Aorta (tissue), 5 donors: ENCODE results near the gene IFNG. TPM values are rescaled to one million over a fixed set of nuclear protein-coding genes. Genes with fewer than 3 reads are reported as not detected.

Experiments
- ATAC-seq: fragments of 200-7000 bp; cut with Tn5 transposase; one replicate; pipeline ENCODE4 v1.9.1; 2022; ENCODE audit warnings: moderate library complexity; ENCODE audit not compliant: low FRiP score
- DNase-seq, 2 donors: peaks; one replicate each; pipeline ENCODE4 v3.0.0-alpha.2; 2020
- H3K27ac ChIP-seq, 2 donors: one replicate each; pipeline ENCODE4 v1.5.1; 2013; ENCODE audit warnings: low read length in 2 of 2, mild to moderate bottlenecking in 2 of 2, moderate library complexity in 2 of 2, control low read depth in 1 of 2, inconsistent platforms in 1 of 2, low read depth in 1 of 2
- H3K27me3 ChIP-seq, 2 donors: one replicate each; pipeline ENCODE4 v1.6.1; 2013; ENCODE audit warnings: control low read depth in 1 of 2, low read length in 1 of 2, mild to moderate bottlenecking in 1 of 2, moderate library complexity in 1 of 2; ENCODE audit not compliant: insufficient read depth in 2 of 2, control insufficient read depth in 1 of 2
- H3K36me3 ChIP-seq, 2 donors: one replicate each; pipeline ENCODE4 v1.6.1; 2013; ENCODE audit warnings: control low read depth in 1 of 2, low read length in 1 of 2, mild to moderate bottlenecking in 1 of 2; ENCODE audit not compliant: insufficient read depth in 2 of 2, control insufficient read depth in 1 of 2
- H3K4me1 ChIP-seq, 2 donors: one replicate each; pipeline ENCODE4 v1.6.1; 2013; ENCODE audit warnings: low read length in 2 of 2, control low read depth in 1 of 2, mild to moderate bottlenecking in 1 of 2, moderate library complexity in 1 of 2; ENCODE audit not compliant: insufficient read depth in 2 of 2, control insufficient read depth in 1 of 2
- H3K4me3 ChIP-seq, 2 donors: one replicate each; pipeline ENCODE4 v1.5.1; 2013; ENCODE audit warnings: low read length in 2 of 2, control low read depth in 1 of 2, mild to moderate bottlenecking in 1 of 2
- H3K9me3 ChIP-seq: one replicate; pipeline ENCODE4 v1.6.1; 2013; ENCODE audit warnings: mild to moderate bottlenecking, low read length; ENCODE audit not compliant: control insufficient read depth
- WGBS, 2 donors: extraction: QIAGEN DNeasy Blood & Tissue Kit; methylation state at CpG; one replicate each; pipeline ENCODE4 v1.1.7; 2013; 5-methylcytosine and 5-hydroxymethylcytosine counted together
- intact Hi-C, 2 donors: fragments of 100-400 bp; cut with DNase I; formaldehyde crosslinking; loops; one replicate each; pipeline versions ENCODE4 v1.14.2 to v1.15.0; 2022
- polyA plus RNA-seq, 2 donors: library from polyadenylated mRNA; stranded (reverse); fragments of 200-250 nt; gene quantifications; one replicate each; pipeline ENCODE4 v1.2.3, GENCODE V29; 2013
- total RNA-seq, 2 donors: library from RNA; stranded (reverse); fragmentation: NEBNext Ultra II Directional; extraction: Animal tissue kit (Norgen Biotek cat#: 25700); gene quantifications; one replicate each; pipeline ENCODE4 v1.2.1, GENCODE V29; 2021
- donor health status: healthy with polysubstance abuse.
- donor health status: Bipolar disorder and iron deficiency.
- donor health status: DM: no; HTN: no; CAD: no.
- donor health status: DM: no; HTN: no; CAD: no.
- donor health status: DM: yes; HTN: yes; CAD: no.

IFNG gene
- total and polyA plus RNA-seq, 4 donors: not detected

DNA sequence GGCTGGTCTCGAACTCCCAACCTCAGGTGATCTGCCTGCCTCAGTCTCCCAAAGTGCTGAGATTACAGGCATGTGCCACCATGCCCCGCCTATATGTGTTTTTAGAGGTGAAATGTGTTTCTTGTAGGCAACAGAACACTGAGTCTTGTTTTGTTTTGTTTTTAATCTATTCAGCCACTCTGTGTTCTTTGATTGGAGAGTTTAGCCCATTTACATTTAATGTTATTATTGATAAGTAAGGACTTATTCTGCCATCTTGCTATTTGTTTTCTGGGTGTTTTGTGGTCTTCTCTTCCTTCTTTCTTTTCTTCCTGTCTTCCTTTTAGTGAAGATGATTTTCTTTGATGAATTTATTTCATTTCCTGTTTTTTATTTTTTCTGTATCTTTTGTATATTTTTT is 29.6 kb downstream of the IFNG start:
- Histone ChIP-seq H3K27ac (no peak overlapping the region), H3K4me1 (no peaks in the 10 kb centered on the region), H3K9me3 (peaks cover 2% of the 10 kb centered on the region), H3K4me3 (no peak overlapping the region), H3K36me3 (no peaks in the 10 kb centered on the region), H3K27me3 (no peaks in the 10 kb centered on the region)
- intact Hi-C loops: no loop called here
- DNase-seq (no peak), ATAC-seq (no peak)
- 84 to 90% methylated on average over 2 of the region's 2 CpGs for WGBS, 2 donors

DNA sequence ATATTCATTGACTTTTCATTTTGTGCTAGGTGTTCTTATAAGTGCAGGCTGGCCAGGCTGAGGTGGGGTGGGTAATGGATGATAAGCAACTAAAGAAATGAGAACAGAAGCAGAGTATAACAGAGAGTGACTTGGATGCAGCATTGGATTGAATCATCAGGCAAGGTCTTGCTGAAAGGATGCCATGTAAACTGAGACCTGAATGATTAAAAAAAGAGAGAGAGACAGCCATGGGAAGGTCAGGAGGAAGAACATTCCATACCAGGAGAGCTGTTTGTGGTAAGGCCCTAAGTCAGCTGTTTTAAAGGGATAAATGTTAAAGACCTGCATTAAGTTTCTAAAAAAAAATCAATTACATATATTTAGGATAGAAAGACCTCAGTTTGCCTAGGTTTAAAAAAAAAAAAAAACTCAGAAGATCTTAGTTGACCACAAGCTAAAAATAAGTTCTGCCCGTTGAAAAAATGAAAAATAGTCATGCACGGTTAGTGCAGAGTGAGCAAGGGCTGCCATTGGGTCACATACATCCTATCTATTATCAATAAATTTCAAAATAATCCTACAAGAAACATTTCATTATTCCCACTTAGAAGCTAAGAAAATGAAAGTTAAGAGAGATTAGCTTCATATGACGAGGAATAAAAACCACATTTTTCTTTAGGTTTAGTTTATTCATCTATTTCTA is 37.2 kb downstream of the IFNG start:
- WGBS, 2 donors: 29 to 35% methylated on average over 3 of the region's 3 CpGs
- Histone ChIP-seq H3K4me1 (no peaks in the 10 kb centered on the region), H3K27ac (no peak overlapping the region), H3K27me3 (no peaks in the 10 kb centered on the region), H3K4me3 (no peak overlapping the region), H3K9me3 (no peaks in the 10 kb centered on the region), H3K36me3 (no peaks in the 10 kb centered on the region)
- intact Hi-C loops: no loop called here
- ATAC-seq (no peak), DNase-seq (no peak)

- intact Hi-C loops: no loop called here
- Histone ChIP-seq H3K27ac (no peak overlapping the region), H3K27me3 (no peaks in the 10 kb centered on the region), H3K36me3 (no peaks in the 10 kb centered on the region), H3K9me3 (no peaks in the 10 kb centered on the region), H3K4me1 (no peaks in the 10 kb centered on the region), H3K4me3 (no peak overlapping the region)
- no peak for ATAC-seq
- WGBS, 2 donors: 92 to 93% methylated on average over 1 of the region's 1 CpG
- DNase-seq: no peak
Observed at GRCh38 chr12:68121143-68121542, 38.4 kb downstream of the IFNG start.

GRCh38 chr12:68119724-68120211 is 39.8 kb downstream of the IFNG start:
- WGBS, 2 donors: 79 to 82% methylated on average over 4 of the region's 4 CpGs
- H3K9me3 ChIP-seq: no peaks in the 10 kb centered on the region
- no peak for ATAC-seq
- no peak overlapping the region for H3K27ac ChIP-seq
- H3K4me1 ChIP-seq: no peaks in the 10 kb centered on the region
- H3K27me3 ChIP-seq: peaks cover 0 to 2% of the 10 kb centered on the region in 2 donors
- intact Hi-C loops: no loop called here
- H3K36me3 ChIP-seq: no peaks in the 10 kb centered on the region
- H3K4me3 ChIP-seq: no peak overlapping the region
- DNase-seq: no peak

DNA sequence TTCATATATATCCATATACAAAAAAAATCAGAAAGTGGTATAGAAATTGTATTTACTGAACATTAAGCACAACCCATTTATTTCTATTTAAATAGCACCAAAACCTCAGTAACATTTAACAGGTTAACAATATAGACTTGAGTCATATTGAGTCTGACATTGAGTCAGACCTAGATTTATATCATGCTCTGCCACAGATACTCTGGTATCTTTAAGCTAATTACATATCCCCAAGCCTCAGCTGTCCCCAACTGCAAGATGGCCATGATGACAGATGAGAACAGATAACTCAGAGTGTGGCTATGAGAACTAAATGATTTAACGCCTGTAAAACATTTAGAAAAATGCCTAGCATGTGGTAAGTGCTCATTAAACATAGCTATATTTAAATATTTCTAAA is 40.3 kb downstream of the IFNG start:
- H3K4me3 ChIP-seq: no peak overlapping the region
- H3K27me3 ChIP-seq: peaks cover 0 to 2% of the 10 kb centered on the region in 2 donors
- 50 to 59% methylated on average over 1 of the region's 1 CpG for WGBS, 2 donors
- DNase-seq (no peak), ATAC-seq (no peak)
- intact Hi-C loops: no loop called here
- H3K4me1 ChIP-seq: no peaks in the 10 kb centered on the region
- H3K9me3 ChIP-seq: no peaks in the 10 kb centered on the region
- no peak overlapping the region for H3K27ac ChIP-seq
- no peaks in the 10 kb centered on the region for H3K36me3 ChIP-seq

- Histone ChIP-seq H3K36me3 (no peaks in the 10 kb centered on the region), H3K9me3 (no peaks in the 10 kb centered on the region), H3K27me3 (peaks cover 0 to 2% of the 10 kb centered on the region in 2 donors), H3K4me1 (no peaks in the 10 kb centered on the region), H3K4me3 (no peak overlapping the region), H3K27ac (no peak overlapping the region)
- intact Hi-C loops: no loop called here
- DNase-seq (no peak), ATAC-seq (no peak)
- 73 to 80% methylated on average over 7 of the region's 7 CpGs for WGBS, 2 donors
Observed at GRCh38 chr12:68118096-68118755, 41.3 kb downstream of the IFNG start.

GRCh38 chr12:68117661-68118060 is 41.9 kb downstream of the IFNG start:
- ATAC-seq: no peak
- Histone ChIP-seq H3K4me1 (no peaks in the 10 kb centered on the region), H3K27me3 (peaks cover 0 to 2% of the 10 kb centered on the region in 2 donors), H3K36me3 (no peaks in the 10 kb centered on the region), H3K9me3 (no peaks in the 10 kb centered on the region), H3K27ac (no peak overlapping the region), H3K4me3 (no peak overlapping the region)
- DNase-seq: no peak
- intact Hi-C loops: no loop called here
- 56 to 74% methylated on average over 3 of the region's 3 CpGs for WGBS, 2 donors

DNA sequence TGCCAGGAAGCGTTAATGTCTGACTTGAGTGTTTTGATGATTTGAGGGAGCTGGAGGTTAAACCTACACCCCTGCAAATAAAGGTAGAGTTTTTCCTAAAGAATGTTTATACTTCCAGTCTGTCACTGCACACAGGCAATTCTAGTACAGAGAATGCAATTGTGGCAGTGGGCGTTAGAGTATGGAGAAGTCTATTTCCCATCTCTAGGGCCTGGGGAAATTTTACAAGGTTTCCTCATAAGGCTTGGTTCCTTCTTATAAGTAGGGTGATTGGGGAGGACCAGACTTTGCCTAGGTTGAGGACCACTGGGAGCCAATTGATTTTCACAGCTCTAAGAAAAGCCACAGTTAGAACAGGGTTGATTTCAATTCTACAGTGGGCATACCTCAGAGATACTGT is 44.3 kb downstream of the IFNG start:
- Histone ChIP-seq H3K9me3 (no peaks in the 10 kb centered on the region), H3K4me1 (no peaks in the 10 kb centered on the region), H3K27ac (no peak overlapping the region), H3K36me3 (no peaks in the 10 kb centered on the region), H3K4me3 (no peak overlapping the region), H3K27me3 (peaks cover 0 to 2% of the 10 kb centered on the region in 2 donors)
- DNase-seq (no peak), ATAC-seq (no peak)
- WGBS, 2 donors: 73 to 78% methylated on average over 2 of the region's 2 CpGs
- intact Hi-C loops: no loop called here

GRCh38 chr12:68114606-68115005 is 44.9 kb downstream of the IFNG start:
- Histone ChIP-seq H3K4me1 (no peaks in the 10 kb centered on the region), H3K36me3 (no peaks in the 10 kb centered on the region), H3K27ac (no peak overlapping the region), H3K4me3 (no peak overlapping the region), H3K9me3 (no peaks in the 10 kb centered on the region), H3K27me3 (peaks cover 0 to 2% of the 10 kb centered on the region in 2 donors)
- WGBS, 2 donors: 15 to 36% methylated on average over 6 of the region's 6 CpGs
- DNase-seq: no peak
- no peak for ATAC-seq
- intact Hi-C loops: no loop called here
